GM10248 (cell line): ENCODE results near the gene DGCR8.

Experiments
- CTCF ChIA-PET: fragments of 300-600 bp; sonication (Branson Sonifier 250); formaldehyde crosslinking; extraction: SDS; loops from one replicate; lab custom pipeline; 2021; ENCODE audit warnings: antibody characterized with exemption; lab: Yijun Ruan, JAX
- POLR2A ChIA-PET: fragments of 350-650 bp; sonication (Branson Sonifier 250); formaldehyde crosslinking; extraction: SDS; loops from one replicate; lab custom pipeline; 2020; ENCODE audit warnings: antibody characterized with exemption; lab: Yijun Ruan, JAX
- DNase-seq: peaks from one replicate; pipeline ENCODE4 v3.0.0; 2012; ENCODE audit errors: extremely low spot score
- CTCF ChIP-seq: IDR thresholded peaks from 2 replicates; pipeline ENCODE4 v1.5.1; 2012; ENCODE audit warnings: mild to moderate bottlenecking, low read depth; ENCODE audit errors: extremely low read depth, missing control alignments, control extremely low read depth

Gene DGCR8

GRCh38 chr22:20035375-20036083 lies 44.5 kb upstream of the DGCR8 start:
- CTCF ChIA-PET, result interaction anchor here (4.0 kb wide), 1 partner anchor 21 kb away, joined by 16 read pairs; no protein-coding TSS in a partner anchor
- TF ChIP-seq CTCF, result no peak
- no peak for DNase-seq
- POLR2A ChIA-PET, result no interaction called here

- ChIA-PET CTCF (interaction anchor here (4.0 kb wide), 1 partner anchor 22 kb away, joined by 16 read pairs; no protein-coding TSS in a partner anchor), POLR2A (no interaction called here)
- DNase-seq, result peak; percentile 45
- no peak for TF ChIP-seq CTCF
These were observed 44.0 kb upstream of the DGCR8 start for GRCh38 chr22:20036084-20036482.

GRCh38 chr22:20036535-20037392 lies 43.3 kb upstream of the DGCR8 start:
- POLR2A ChIA-PET, result no interaction called here
- DNase-seq, result no peak

GRCh38 chr22:20037419-20037818 lies 42.6 kb upstream of the DGCR8 start:
- POLR2A ChIA-PET, result no interaction called here
- TF ChIP-seq CTCF, result no peak
- CTCF ChIA-PET, result no interaction called here

More at GRCh38 chr22:20036535-20037392, 43.3 kb upstream of the DGCR8 start:
- TF ChIP-seq CTCF, result no peak
- CTCF ChIA-PET, result interaction anchor here (4.0 kb wide), 1 partner anchor 22 kb away, joined by 16 read pairs; no protein-coding TSS in a partner anchor

GRCh38 chr22:20038574-20038973 lies 41.5 kb upstream of the DGCR8 start:
- POLR2A ChIA-PET, result no interaction called here
- TF ChIP-seq CTCF, result no peak
- DNase-seq, result no peak
- CTCF ChIA-PET, result no interaction called here

More at GRCh38 chr22:20037419-20037818, 42.6 kb upstream of the DGCR8 start:
- DNase-seq, result no peak

GRCh38 chr22:20039683-20040325 lies 40.2 kb upstream of the DGCR8 start:
- ChIA-PET CTCF (no interaction called here), POLR2A (no interaction called here)
- no peak for TF ChIP-seq CTCF
- no peak for DNase-seq
